ENCODE results near the gene KCNG4.

KCNG4 gene

GRCh38 chr16:84239909-84240308 lies at the start of gene KCNG4:
Gene KCNG4 (minus strand): TSS chr16:84240012. CDS start chr16:84237485, 2,527 bp downstream.
- no peak for DNase-seq (ENCODE audit: low read depth)

- no peak for DNase-seq (ENCODE audit: low read depth)
These were observed 49.1 kb upstream of the KCNG4 start for GRCh38 chr16:84288902-84289301.

GRCh38 chr16:84286578-84287240 lies 46.9 kb upstream of the KCNG4 start:
- DNase-seq (ENCODE audit: low read depth): no peak

- DNase-seq (ENCODE audit: low read depth): no peak
These were observed 44.4 kb upstream of the KCNG4 start for GRCh38 chr16:84284154-84284722.

GRCh38 chr16:84283314-84284153 lies 43.7 kb upstream of the KCNG4 start:
- DNase-seq (ENCODE audit: low read depth): no peak

GRCh38 chr16:84282533-84282932 lies 42.7 kb upstream of the KCNG4 start:
- no peak for DNase-seq (ENCODE audit: low read depth)

- DNase-seq (ENCODE audit: low read depth): no peak
These were observed 41.3 kb upstream of the KCNG4 start for GRCh38 chr16:84281074-84281473.

GRCh38 chr16:84279881-84280280 lies 40.1 kb upstream of the KCNG4 start:
- no peak for DNase-seq (ENCODE audit: low read depth)

- DNase-seq (ENCODE audit: low read depth): no peak
These were observed 39.2 kb upstream of the KCNG4 start for GRCh38 chr16:84278968-84279367.

- no peak for DNase-seq (ENCODE audit: low read depth)
These were observed 38.5 kb upstream of the KCNG4 start for GRCh38 chr16:84278333-84278732.

- no peak for DNase-seq (ENCODE audit: low read depth)
These were observed 37.5 kb upstream of the KCNG4 start for GRCh38 chr16:84277244-84277823.

- DNase-seq (ENCODE audit: low read depth): no peak
These were observed 35.9 kb upstream of the KCNG4 start for GRCh38 chr16:84275585-84276151.

GRCh38 chr16:84274515-84274914 lies 34.7 kb upstream of the KCNG4 start:
- DNase-seq (ENCODE audit: low read depth): no peak

- no peak for DNase-seq (ENCODE audit: low read depth)
These were observed 33.0 kb upstream of the KCNG4 start for GRCh38 chr16:84272740-84273320.

GRCh38 chr16:84271866-84272265 lies 32.1 kb upstream of the KCNG4 start:
- no peak for DNase-seq (ENCODE audit: low read depth)

GRCh38 chr16:84271037-84271436 lies 31.2 kb upstream of the KCNG4 start:
- no peak for DNase-seq (ENCODE audit: low read depth)

- DNase-seq (ENCODE audit: low read depth): no peak
These were observed 30.7 kb upstream of the KCNG4 start for GRCh38 chr16:84270531-84270930.

GRCh38 chr16:84270071-84270470 lies 30.3 kb upstream of the KCNG4 start:
- DNase-seq (ENCODE audit: low read depth): no peak

- DNase-seq (ENCODE audit: low read depth): no peak
These were observed 28.7 kb upstream of the KCNG4 start for GRCh38 chr16:84268291-84269040.

GRCh38 chr16:84267380-84267779 lies 27.6 kb upstream of the KCNG4 start:
- DNase-seq (ENCODE audit: low read depth): no peak

- DNase-seq (ENCODE audit: low read depth): no peak
These were observed 26.6 kb upstream of the KCNG4 start for GRCh38 chr16:84266451-84266850.

Measured in HS-5 (cell line).